ENCODE measurements around the gene ZSCAN5B.

- TF ChIP-seq CTCF (IDR thresholded peaks at IDR 0.05; ENCODE audit: insufficient read depth, low read length, poor library complexity, severe bottlenecking) (no peak), EZH2phosphoT487 (conservative IDR thresholded peaks at IDR 0.05; ENCODE audit: low read length) (no peak)
Measured at GRCh38 chr19:56245121-56245740, 47.6 kb upstream of the ZSCAN5B start.

Measured in SU-DHL-6 (cell line).